NCI-H2107 treated with DMSO at 0.1 percent for 48 hours (cell line): ENCODE measurements around the gene FAM149A.

Experiments
- DNase-seq: peaks from one replicate; lab custom pipeline; 2025; ENCODE audit not compliant: unreplicated experiment; lab: John Stamatoyannopoulos, UW

The FAM149A gene

GRCh38 chr4:186104114-186104889 lies at the start of gene FAM149A:
FAM149A (plus strand) TSS chr4:186104704.
- peak; percentile 12 for DNase-seq

GRCh38 chr4:186058253-186058979 lies 46.1 kb upstream of the FAM149A start:
- DNase-seq = no peak

- no peak for DNase-seq
Measured at GRCh38 chr4:186058980-186059316, 45.6 kb upstream of the FAM149A start.

GRCh38 chr4:186061921-186062320 lies 42.6 kb upstream of the FAM149A start:
- DNase-seq = no peak

DNA sequence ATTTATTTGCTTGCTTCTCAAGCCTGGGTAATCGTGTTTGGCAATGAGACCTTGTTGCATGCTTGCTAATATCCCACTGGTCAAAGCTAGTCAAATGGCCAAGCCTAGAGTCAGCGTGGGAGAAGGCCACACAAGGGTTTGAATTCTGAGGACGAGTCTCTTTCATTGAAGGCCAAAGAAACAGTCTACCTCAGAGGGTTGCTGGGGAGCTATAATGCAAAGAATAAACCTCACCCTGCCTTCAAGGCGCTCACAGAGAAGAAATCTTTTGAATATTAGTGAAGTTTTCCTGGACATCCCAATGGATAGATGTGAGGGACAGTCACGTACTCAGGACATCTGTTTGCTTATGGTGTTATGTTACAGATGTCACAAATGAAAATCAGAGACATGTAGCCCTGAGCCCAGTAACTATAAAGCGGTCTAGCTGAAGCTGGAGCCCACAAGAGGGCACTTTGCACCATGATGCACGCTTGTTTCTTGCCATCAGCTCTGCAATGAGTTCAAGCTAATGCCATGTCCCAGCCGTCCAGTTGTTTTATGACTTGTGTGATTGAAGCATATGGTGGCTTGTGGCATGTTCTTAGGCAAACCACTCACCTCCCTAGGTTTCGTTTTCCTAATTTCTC lies 36.6 kb upstream of the FAM149A start:
- DNase-seq = peak; percentile 36

- DNase-seq = no peak
Measured at GRCh38 chr4:186068581-186069348, 35.7 kb upstream of the FAM149A start, which contains the start of gene TLR3. TLR3 (plus strand) TSS chr4:186069156; CDS start chr4:186076620, 7,464 bp downstream.

DNA sequence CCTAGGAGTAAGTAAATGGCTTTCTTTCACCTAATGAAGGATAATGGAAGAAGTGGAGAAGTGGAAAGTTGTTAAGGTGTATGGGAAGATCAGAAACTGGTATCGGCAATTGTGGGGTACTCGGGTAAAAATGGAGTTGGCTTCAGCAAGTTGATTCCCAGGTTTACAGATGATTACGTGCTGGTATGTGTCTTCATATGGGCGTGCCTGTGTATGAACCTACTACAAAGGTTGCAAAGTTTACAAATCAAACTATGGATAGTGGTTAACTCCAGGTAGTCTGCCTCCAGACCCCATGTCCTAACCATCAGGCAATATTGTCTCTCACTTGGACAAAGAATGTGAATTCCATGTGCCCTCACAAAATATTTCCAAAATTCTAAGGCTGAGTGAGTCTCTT lies 34.8 kb upstream of the FAM149A start:
- DNase-seq = no peak

DNA sequence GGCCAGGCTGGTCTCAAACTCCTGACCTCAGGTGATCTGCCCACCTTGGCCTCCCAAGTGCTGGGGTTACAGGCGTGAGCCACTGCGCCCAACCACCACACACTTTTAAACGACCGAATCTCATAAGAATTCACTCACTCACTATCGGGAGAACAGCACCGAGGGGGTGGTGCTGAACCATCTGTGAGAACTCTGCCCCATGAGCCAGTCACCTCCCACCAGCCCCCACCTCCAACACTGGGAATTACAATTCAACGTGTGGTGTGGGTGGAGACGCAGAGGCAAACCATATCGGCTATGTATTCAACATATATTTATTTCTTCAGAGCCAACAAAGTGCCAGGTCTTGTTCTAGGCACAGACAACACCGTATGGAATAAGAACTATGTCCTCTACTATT lies 32.0 kb upstream of the FAM149A start:
- DNase-seq = no peak

GRCh38 chr4:186074189-186074588 lies 30.3 kb upstream of the FAM149A start:
- peak; percentile 2 for DNase-seq

DNA sequence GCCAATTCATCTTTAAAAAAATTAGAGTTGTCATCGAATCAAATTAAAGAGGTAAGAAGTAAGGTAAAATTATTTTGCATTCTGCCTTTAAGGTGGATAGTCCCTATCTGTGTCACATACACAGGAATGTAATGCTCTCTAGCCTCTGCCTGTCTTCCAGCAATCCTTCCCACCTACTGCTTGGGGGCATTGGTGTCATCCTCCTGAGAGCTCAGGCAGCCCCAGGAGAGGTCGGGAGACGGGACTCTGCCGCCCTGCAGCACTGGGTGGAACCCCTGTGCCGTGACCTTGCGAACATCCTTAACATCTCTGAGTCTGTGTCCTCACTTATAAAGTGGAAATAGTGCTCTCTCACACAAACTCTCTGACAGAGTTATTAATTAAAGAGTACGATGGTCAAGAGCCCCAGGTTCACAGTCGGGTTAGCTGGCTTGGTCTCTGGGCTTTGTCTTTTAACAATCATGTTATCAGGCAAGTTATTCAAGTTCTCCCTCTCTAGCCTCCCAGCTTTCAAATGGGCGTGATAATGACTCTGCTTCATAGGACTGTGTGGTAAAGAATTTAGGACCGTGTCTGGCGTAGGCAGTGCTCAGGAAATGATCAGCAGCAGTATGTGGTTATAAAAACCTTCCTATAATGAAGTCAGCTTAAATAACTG lies 25.4 kb upstream of the FAM149A start:
- DNase-seq = no peak

DNA sequence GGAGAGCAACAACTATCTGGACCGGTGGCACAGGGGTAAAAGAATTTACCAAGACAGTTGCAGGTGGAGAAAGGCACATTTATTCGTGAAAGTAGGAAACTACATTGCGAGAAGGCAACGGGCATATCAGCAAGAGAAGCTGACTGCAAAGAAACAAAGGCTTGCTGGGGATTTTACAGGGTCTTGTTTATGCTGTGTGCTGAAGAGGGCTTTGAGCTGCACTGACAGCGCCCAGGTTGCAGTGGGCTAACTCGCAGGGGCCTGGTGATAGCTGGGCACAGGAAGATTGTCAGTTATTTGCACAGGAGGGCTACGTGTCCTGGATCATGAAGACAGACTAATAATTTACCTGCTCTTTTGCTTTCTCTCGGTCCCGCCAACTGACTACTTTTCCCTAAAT lies 24.8 kb upstream of the FAM149A start:
- DNase-seq = no peak

GRCh38 chr4:186081202-186081807 lies 23.2 kb upstream of the FAM149A start:
- no peak for DNase-seq

DNA sequence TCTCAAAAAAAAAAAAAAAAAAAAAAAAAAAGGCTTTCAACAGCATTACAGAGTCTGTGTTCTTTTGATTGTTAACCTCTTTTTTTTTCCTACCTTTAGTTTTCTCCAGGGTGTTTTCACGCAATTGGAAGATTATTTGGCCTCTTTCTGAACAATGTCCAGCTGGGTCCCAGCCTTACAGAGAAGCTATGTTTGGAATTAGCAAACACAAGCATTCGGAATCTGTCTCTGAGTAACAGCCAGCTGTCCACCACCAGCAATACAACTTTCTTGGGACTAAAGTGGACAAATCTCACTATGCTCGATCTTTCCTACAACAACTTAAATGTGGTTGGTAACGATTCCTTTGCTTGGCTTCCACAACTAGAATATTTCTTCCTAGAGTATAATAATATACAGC lies 22.3 kb upstream of the FAM149A start:
- no peak for DNase-seq

DNA sequence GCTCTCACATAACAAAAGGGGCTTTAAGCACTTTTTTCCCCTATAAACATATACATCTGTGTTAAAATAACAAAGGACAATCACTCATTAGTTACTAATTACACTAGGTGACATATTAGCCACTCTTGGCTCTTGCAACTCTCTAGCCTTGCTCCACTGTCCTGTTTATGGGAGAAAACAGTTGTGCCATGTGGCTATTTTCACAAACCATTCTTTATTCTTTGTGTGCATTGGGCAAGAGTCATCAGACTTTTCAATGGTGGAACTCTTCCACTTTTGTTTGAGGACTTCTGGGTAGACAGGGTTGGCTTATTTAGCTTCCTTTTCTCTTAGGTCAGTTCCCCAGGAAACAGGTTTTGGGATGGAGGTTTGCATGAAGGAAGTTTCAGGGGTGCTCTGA lies 16.0 kb upstream of the FAM149A start:
- no peak for DNase-seq

DNA sequence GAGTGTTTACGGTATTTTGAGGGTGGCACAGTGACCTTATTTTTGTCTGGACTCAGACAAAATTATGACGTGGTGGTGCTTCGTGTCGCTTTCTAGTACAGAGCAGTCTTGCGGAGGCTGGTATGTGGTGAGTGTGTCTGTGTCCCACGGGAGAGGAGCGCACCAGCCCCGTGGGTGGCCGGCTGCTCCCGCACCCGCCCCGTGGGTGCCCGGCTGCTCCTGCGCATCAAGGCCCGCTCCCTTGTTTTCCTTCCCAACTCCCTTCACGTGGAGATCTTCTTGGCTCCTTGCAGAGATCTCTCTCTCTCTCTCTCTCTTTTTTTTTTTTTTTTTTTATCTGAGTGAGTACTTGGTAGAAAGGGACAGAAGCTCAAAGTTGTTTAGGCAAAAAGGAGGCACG lies 12.2 kb upstream of the FAM149A start:
- DNase-seq = no peak

- DNase-seq = no peak
Measured at GRCh38 chr4:186095406-186095805, 9.1 kb upstream of the FAM149A start.

GRCh38 chr4:186096681-186097165 lies 7.8 kb upstream of the FAM149A start:
- no peak for DNase-seq

DNA sequence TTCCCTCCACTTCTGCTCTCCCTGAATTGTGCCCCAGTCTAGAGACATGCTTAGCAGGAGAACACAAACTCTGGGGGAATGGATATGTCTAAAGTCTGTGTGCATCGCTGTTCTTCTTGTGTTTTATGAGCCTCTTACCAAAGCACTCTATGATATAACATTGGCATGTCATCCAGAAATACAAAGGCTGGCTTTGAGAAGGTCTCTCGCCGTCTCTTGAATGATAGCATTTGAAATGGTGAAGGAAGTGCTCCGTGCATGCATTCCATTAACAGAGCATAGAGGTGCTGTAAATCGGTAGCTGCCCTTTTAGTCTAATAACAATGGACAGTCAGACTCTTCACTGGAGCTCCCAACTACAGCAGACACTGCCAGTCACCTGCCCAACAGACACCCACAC lies 7.1 kb upstream of the FAM149A start:
- no peak for DNase-seq

GRCh38 chr4:186102931-186103330 lies 1.6 kb upstream of the FAM149A start:
- no peak for DNase-seq
